GM18498 (cell line): Measurements from ENCODE around the gene HLX.

ENCODE experiments used
- ATAC-seq: cut with Tn5 transposase; IDR thresholded peaks from one replicate; pipeline ENCODE4 v1.9.1; 2021; ENCODE audit warnings: mild to moderate bottlenecking, moderate library complexity; ENCODE audit not compliant: unreplicated experiment

Gene HLX

GRCh38 chr1:220882061-220882891 is 3.0 kb downstream of the HLX start:
- ATAC-seq = no peak

GRCh38 chr1:220884109-220884980 is 5.1 kb downstream of the HLX start:
- ATAC-seq = no peak

GRCh38 chr1:220884981-220885918 is 6.0 kb downstream of the HLX start:
- no peak for ATAC-seq

- ATAC-seq = no peak
Observed at GRCh38 chr1:220885971-220886370, 6.7 kb downstream of the HLX start.

GRCh38 chr1:220886470-220887201 is 7.4 kb downstream of the HLX start:
- ATAC-seq = no peak

- ATAC-seq = no peak
Observed at GRCh38 chr1:220887202-220887519, 7.9 kb downstream of the HLX start.

- ATAC-seq = no peak
Observed at GRCh38 chr1:220887520-220888416, 8.5 kb downstream of the HLX start.

GRCh38 chr1:220888417-220888986 is 9.3 kb downstream of the HLX start:
- ATAC-seq = no peak

GRCh38 chr1:220889333-220889732 is 10.1 kb downstream of the HLX start:
- no peak for ATAC-seq

GRCh38 chr1:220889848-220890287 is 10.6 kb downstream of the HLX start:
- ATAC-seq = no peak

- ATAC-seq = no peak
Observed at GRCh38 chr1:220890602-220891001, 11.4 kb downstream of the HLX start.

GRCh38 chr1:220891224-220892085 is 12.2 kb downstream of the HLX start:
- no peak for ATAC-seq

GRCh38 chr1:220892086-220892376 is 12.8 kb downstream of the HLX start:
- ATAC-seq = no peak

GRCh38 chr1:220892997-220893700 is 13.9 kb downstream of the HLX start:
- ATAC-seq = no peak

- no peak for ATAC-seq
Observed at GRCh38 chr1:220893701-220894024, 14.4 kb downstream of the HLX start.

GRCh38 chr1:220894025-220894923 is 15.0 kb downstream of the HLX start:
- no peak for ATAC-seq

GRCh38 chr1:220894924-220895256 is 15.6 kb downstream of the HLX start:
- no peak for ATAC-seq
